ENCODE results near the gene B4GALT2.

DNA sequence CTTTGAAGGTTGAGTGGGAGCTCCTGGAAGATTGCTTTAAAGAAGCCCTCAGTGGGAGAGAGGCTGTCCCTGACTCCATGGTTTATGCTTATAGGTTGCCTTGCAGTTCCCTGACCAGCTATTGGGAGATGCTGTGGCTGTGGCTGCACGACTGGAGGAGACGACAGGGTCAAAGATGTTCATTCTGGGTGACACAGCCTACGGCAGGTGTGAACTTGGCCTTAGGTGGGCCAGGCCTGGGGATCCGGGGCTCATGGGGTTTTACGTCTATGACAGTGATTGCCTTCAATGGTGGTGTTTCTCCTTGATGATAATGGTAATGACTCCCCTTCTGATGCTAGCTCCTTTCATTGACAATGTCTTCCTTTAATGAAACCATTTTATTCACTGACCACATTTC lies 8.5 kb upstream of the B4GALT2 start:
- TF ChIP-seq CTCF (IDR thresholded peaks at IDR 0.05; ENCODE audit: insufficient read depth, low read length, poor library complexity, severe bottlenecking), result no peak
- TF ChIP-seq EZH2phosphoT487 (conservative IDR thresholded peaks at IDR 0.05; ENCODE audit: low read length), result no peak
